IPS-18a (cell line): ENCODE results near the gene GBX1.

Experiments used
- H3K27ac ChIP-seq: one replicate; pipeline ENCODE4 v1.5.1; 2013; ENCODE audit warnings: low read length
- H3K27me3 ChIP-seq: one replicate; pipeline ENCODE4 v1.6.1; 2013; ENCODE audit warnings: mild to moderate bottlenecking, low read length; ENCODE audit not compliant: control insufficient read depth, insufficient read depth
- H3K36me3 ChIP-seq: one replicate; pipeline ENCODE4 v1.6.1; 2013; ENCODE audit warnings: low read depth, low read length; ENCODE audit not compliant: control insufficient read depth
- H3K4me1 ChIP-seq: one replicate; pipeline ENCODE4 v1.6.1; 2013; ENCODE audit warnings: low read depth, low read length; ENCODE audit not compliant: control insufficient read depth
- H3K4me3 ChIP-seq: one replicate; pipeline ENCODE4 v1.5.1; 2013; ENCODE audit warnings: low read length
- H3K9ac ChIP-seq: one replicate; pipeline ENCODE4 v1.6.1; 2013; ENCODE audit warnings: mild to moderate bottlenecking, low read length, moderate library complexity
- H3K9me3 ChIP-seq: one replicate; pipeline ENCODE4 v1.6.1; 2013; ENCODE audit warnings: low read depth, low read length; ENCODE audit not compliant: control insufficient read depth

Gene GBX1

GRCh38 chr7:151141855-151142685 lies 25.4 kb downstream of the GBX1 start:
- H3K4me3 ChIP-seq = no peak overlapping the region
- H3K4me1 ChIP-seq = peaks cover 9% of the 10 kb centered on the region
- no peak overlapping the region for H3K27ac ChIP-seq

DNA sequence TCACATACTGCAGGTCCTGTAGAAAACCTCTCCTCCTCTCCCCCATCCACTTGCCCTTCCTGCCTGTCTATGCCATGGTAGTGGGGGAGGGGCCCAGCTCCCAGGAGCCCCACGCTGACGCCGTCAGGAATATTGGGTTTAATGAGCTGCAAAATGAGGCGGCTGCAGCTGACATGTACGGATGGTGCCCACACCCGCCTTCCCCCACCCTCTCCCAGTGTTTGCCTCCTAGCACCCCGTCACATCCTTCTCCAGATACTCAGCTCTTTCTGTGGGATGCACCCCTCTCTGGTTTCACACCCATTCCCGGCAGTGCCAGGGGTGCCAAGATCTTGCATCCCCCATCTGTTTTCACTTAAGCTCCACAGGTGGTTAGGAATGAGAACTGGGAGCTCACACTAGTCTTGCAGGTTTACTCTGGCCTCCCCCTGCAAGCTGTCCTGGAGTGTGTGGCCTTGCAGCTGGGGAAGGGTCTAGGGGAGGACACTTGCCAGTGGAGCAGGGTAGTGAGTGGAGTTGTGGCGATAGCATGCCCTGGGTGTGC lies 26.1 kb downstream of the GBX1 start:
- Histone ChIP-seq H3K4me1 (peaks cover 9% of the 10 kb centered on the region), H3K27me3 (no peaks in the 10 kb centered on the region), H3K27ac (no peak overlapping the region), H3K9ac (no peak overlapping the region), H3K9me3 (no peaks in the 10 kb centered on the region), H3K36me3 (no peaks in the 10 kb centered on the region), H3K4me3 (no peak overlapping the region)

More at GRCh38 chr7:151141855-151142685, 25.4 kb downstream of the GBX1 start:
- Histone ChIP-seq H3K36me3 (no peaks in the 10 kb centered on the region), H3K9ac (no peak overlapping the region), H3K9me3 (no peaks in the 10 kb centered on the region), H3K27me3 (no peaks in the 10 kb centered on the region)

DNA sequence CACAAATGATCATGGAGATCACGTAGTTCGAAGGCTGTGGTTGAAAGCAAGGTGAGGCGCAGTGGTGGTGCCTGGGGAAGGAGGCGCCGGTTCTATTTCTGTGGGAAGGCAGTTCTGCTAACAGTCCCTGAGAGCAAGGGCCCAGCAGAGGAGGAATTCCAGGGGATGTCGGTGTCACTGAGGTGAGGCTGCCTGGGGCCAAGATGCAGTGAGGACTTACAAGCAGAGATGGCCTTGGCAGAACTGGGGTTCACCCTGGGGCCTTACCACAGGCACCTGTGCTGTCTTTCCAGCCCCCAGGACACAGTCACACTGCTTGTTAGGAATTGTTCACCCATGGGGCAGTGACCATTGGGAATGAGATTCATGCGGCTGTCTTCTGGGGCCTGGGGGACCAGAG lies 26.7 kb downstream of the GBX1 start:
- H3K36me3 ChIP-seq = peaks cover under 1% of the 10 kb centered on the region
- H3K4me1 ChIP-seq = peaks cover 9% of the 10 kb centered on the region
- H3K9ac ChIP-seq = no peak overlapping the region
- H3K27ac ChIP-seq = no peak overlapping the region
- H3K9me3 ChIP-seq = no peaks in the 10 kb centered on the region
- no peaks in the 10 kb centered on the region for H3K27me3 ChIP-seq
- no peak overlapping the region for H3K4me3 ChIP-seq

GRCh38 chr7:151139791-151140190 lies 27.7 kb downstream of the GBX1 start:
- Histone ChIP-seq H3K27me3 (no peaks in the 10 kb centered on the region), H3K4me3 (no peak overlapping the region)

DNA sequence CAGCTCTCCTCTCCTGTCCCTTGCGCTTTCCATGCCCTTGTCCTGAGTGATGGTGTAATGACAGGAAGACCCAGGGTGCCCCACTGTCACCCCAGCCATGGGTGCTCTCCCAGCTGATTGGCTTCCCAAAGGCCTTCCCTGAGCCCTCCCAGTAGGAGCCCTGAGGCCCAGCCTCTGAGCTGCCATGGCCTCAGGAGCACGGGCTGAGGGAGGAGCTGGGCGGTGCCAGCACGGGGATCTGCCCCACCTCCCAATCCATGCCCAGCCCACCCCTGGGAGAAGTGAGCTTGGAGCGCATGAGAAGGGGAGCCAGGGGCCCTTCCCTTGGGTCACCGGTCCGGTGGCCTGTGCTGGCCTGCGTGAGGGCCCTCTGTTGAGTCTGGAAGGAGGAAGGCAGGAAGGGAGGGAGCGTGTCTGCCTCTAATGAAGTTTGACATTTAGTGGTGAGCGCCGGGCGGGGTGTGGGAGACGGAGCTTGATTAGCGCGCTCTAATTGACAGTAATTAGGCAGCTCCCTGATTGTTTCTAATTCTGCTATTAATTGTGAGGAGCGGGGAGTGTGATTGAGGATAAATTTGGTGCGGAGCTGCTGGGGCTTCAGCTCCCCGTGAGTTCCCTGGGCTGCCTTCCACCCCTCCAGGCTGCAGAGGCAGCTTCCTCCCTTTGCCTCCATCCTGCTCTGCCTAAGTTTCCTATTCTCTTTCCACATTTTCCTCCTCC lies 28.3 kb downstream of the GBX1 start:
- H3K27ac ChIP-seq = no peak overlapping the region
- peaks cover 8% of the 10 kb centered on the region for H3K36me3 ChIP-seq
- H3K9me3 ChIP-seq = no peaks in the 10 kb centered on the region
- H3K4me1 ChIP-seq = peaks cover 9% of the 10 kb centered on the region
- no peak overlapping the region for H3K9ac ChIP-seq
- H3K27me3 ChIP-seq = no peaks in the 10 kb centered on the region
- H3K4me3 ChIP-seq = no peak overlapping the region

More at GRCh38 chr7:151139791-151140190, 27.7 kb downstream of the GBX1 start:
- peaks cover 9% of the 10 kb centered on the region for H3K4me1 ChIP-seq
- no peak overlapping the region for H3K27ac ChIP-seq
- no peak overlapping the region for H3K9ac ChIP-seq
- no peaks in the 10 kb centered on the region for H3K9me3 ChIP-seq
- H3K36me3 ChIP-seq = peaks cover 8% of the 10 kb centered on the region

- H3K4me3 ChIP-seq = no peak overlapping the region
Observed at GRCh38 chr7:151138153-151138851, 29.2 kb downstream of the GBX1 start.

DNA sequence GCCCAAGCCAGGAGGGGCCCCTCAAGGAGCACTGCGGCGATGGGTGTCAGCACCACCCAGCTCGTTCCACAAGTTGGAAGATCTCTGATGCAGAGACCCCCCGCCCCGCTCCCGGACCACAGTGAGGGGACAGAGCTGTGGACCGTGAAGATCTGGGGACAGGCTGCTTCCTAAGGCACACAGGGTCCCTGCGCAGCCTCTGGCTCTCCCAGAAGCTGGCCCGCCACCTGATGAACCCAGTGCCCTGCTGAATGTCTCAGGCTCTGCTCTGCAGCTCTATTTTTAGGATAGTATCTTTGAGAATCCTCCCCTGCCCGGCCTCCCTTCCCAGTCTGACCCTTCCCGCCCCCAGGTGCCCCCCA lies 29.7 kb downstream of the GBX1 start:
- Histone ChIP-seq H3K4me1 (peaks cover 9% of the 10 kb centered on the region), H3K4me3 (no peak overlapping the region), H3K9ac (no peak overlapping the region), H3K36me3 (peaks cover 8% of the 10 kb centered on the region), H3K27ac (no peak overlapping the region), H3K9me3 (no peaks in the 10 kb centered on the region), H3K27me3 (no peaks in the 10 kb centered on the region)

More at GRCh38 chr7:151138153-151138851, 29.2 kb downstream of the GBX1 start:
- Histone ChIP-seq H3K9ac (no peak overlapping the region), H3K27ac (no peak overlapping the region), H3K4me1 (peaks cover 9% of the 10 kb centered on the region), H3K36me3 (peaks cover 8% of the 10 kb centered on the region), H3K27me3 (no peaks in the 10 kb centered on the region), H3K9me3 (no peaks in the 10 kb centered on the region)

- peaks cover 8% of the 10 kb centered on the region for H3K36me3 ChIP-seq
- peaks cover 9% of the 10 kb centered on the region for H3K4me1 ChIP-seq
- no peak overlapping the region for H3K4me3 ChIP-seq
- no peaks in the 10 kb centered on the region for H3K27me3 ChIP-seq
- H3K9me3 ChIP-seq = no peaks in the 10 kb centered on the region
- no peak overlapping the region for H3K27ac ChIP-seq
- H3K9ac ChIP-seq = no peak overlapping the region
Observed at GRCh38 chr7:151137076-151137675, 30.3 kb downstream of the GBX1 start.

- Histone ChIP-seq H3K27me3 (no peaks in the 10 kb centered on the region), H3K36me3 (peaks cover 8% of the 10 kb centered on the region), H3K27ac (no peak overlapping the region), H3K4me3 (no peak overlapping the region), H3K4me1 (peaks cover 9% of the 10 kb centered on the region), H3K9me3 (no peaks in the 10 kb centered on the region), H3K9ac (no peak overlapping the region)
Observed at GRCh38 chr7:151135866-151136843, 31.3 kb downstream of the GBX1 start.

DNA sequence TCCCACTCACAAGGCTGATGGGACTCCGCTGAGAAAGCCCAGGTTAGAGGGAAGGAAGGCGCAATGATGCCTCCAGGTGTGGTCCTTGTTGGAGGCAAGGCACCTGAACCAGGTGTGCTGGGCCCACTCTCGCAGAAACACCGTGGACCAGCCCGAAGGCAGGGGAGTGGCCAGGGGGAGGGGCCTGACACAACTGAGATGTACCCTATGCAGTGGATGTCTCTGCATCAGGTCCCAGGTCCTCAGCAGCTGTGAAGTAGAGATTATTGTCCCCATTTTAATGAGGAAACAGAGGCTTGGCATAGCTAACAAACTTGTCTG lies 32.0 kb downstream of the GBX1 start:
- Histone ChIP-seq H3K27me3 (no peaks in the 10 kb centered on the region), H3K27ac (no peak overlapping the region), H3K36me3 (peaks cover 8% of the 10 kb centered on the region), H3K4me1 (peaks cover 9% of the 10 kb centered on the region), H3K9me3 (no peaks in the 10 kb centered on the region), H3K9ac (no peak overlapping the region), H3K4me3 (no peak overlapping the region)
